Measurements from ENCODE around the gene DAAM2.

DNA sequence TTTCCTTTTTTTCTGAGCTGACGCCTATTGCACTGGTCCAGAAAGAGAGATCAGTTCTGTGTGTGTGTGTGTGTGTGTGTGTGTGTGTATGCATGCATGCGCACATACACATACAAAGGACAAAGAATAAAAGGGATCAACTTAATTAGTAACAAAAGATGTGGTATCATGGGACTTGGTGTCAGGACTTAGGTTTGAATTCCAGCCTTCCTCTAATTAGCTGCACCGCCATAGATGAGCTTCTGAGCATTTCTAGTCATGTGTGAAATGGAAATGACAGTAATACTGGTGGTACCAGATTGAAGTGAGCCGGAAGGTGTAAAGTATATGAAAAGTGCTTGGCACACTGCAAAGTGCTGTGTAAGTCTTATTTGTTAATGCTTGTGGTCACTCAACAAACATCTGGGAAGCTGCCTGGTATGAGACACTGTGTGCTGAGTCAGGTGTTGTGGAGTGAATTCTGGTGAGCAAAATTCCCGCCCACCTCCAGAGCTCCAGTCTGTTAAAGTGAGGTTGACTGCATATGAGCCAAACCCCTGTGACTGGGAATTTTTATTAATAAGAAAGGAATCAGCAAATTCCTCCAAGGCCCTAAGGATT is 12.4 kb downstream of the DAAM2 start:
- TF ChIP-seq, protein P1, sequence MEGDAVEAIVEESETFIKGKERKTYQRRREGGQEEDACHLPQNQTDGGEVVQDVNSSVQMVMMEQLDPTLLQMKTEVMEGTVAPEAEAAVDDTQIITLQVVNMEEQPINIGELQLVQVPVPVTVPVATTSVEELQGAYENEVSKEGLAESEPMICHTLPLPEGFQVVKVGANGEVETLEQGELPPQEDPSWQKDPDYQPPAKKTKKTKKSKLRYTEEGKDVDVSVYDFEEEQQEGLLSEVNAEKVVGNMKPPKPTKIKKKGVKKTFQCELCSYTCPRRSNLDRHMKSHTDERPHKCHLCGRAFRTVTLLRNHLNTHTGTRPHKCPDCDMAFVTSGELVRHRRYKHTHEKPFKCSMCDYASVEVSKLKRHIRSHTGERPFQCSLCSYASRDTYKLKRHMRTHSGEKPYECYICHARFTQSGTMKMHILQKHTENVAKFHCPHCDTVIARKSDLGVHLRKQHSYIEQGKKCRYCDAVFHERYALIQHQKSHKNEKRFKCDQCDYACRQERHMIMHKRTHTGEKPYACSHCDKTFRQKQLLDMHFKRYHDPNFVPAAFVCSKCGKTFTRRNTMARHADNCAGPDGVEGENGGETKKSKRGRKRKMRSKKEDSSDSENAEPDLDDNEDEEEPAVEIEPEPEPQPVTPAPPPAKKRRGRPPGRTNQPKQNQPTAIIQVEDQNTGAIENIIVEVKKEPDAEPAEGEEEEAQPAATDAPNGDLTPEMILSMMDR (conservative IDR thresholded peaks at IDR 0.05): no peak
- TF ChIP-seq ZFX (IDR thresholded peaks at IDR 0.05): no peak

Measured in C4-2B (cell line).